Left ventricle myocardium inferior (tissue), 1 donor: ENCODE measurements around the gene POU4F1. TPM values are rescaled to one million over a fixed set of nuclear protein-coding genes. Genes with fewer than 3 reads are reported as not detected.

Experiments used
- DNase-seq: peaks from one replicate; pipeline ENCODE4 v3.0.0-alpha.2; 2020
- H3K27ac ChIP-seq: fragments of 200-600 bp; replicated peaks from 2 replicates; pipeline ENCODE4 v1.8.0; 2021
- H3K27me3 ChIP-seq: fragments of 200-600 bp; 2 replicates; pipeline ENCODE4 v1.8.0; 2021; ENCODE audit warnings: low read depth
- H3K36me3 ChIP-seq: fragments of 200-600 bp; 2 replicates; pipeline ENCODE4 v1.8.0; 2021
- H3K4me1 ChIP-seq: fragments of 200-600 bp; 2 replicates; pipeline ENCODE4 v1.8.0; 2021
- H3K4me3 ChIP-seq: fragments of 200-600 bp; 2 replicates; pipeline ENCODE4 v1.8.0; 2021; ENCODE audit warnings: mild to moderate bottlenecking, moderate library complexity
- H3K9me3 ChIP-seq: fragments of 200-600 bp; replicated peaks from 2 replicates; pipeline ENCODE4 v1.8.0; 2021
- CTCF ChIP-seq: fragments of 200-600 bp; IDR thresholded peaks from 2 replicates; pipeline ENCODE4 v1.8.0; 2021; ENCODE audit warnings: antibody characterized with exemption, mild to moderate bottlenecking, borderline replicate concordance
- intact Hi-C: fragments of 100-400 bp; cut with micrococcal nuclease; formaldehyde crosslinking; loops from one replicate; pipeline ENCODE4 v1.11.0; 2022
- total RNA-seq: library from RNA; stranded (reverse); fragmentation: NEBNext Ultra II Directional; extraction: Animal tissue kit (Norgen Biotek cat#: 25700); gene quantifications from one replicate; pipeline ENCODE4 v1.2.1, GENCODE V29; 2021
- donor health status: DM: no; HTN: yes; CAD: no; lungs with severe emphysema.

Gene POU4F1
- total RNA-seq, 1 donor from 2014 or later, result not detected

GRCh38 chr13:78636495-78636894, 33.1 kb upstream of the POU4F1 start:
- peaks cover 4% of the 10 kb centered on the region for H3K4me1 ChIP-seq
- TF ChIP-seq CTCF, result no peak
- peaks cover 84% of the 10 kb centered on the region for H3K36me3 ChIP-seq
- no peaks in the 10 kb centered on the region for H3K9me3 ChIP-seq
- no peak for DNase-seq
- H3K27me3 ChIP-seq, result no peaks in the 10 kb centered on the region
- H3K4me3 ChIP-seq, result no peak overlapping the region
- no peak overlapping the region for H3K27ac ChIP-seq
- intact Hi-C loops, result no loop called here

- no peak overlapping the region for H3K4me3 ChIP-seq
- TF ChIP-seq CTCF, result no peak
- intact Hi-C loops, result no loop called here
- no peaks in the 10 kb centered on the region for H3K9me3 ChIP-seq
- no peak for DNase-seq
- peaks cover 75% of the 10 kb centered on the region for H3K36me3 ChIP-seq
- peaks cover 4% of the 10 kb centered on the region for H3K4me1 ChIP-seq
- H3K27me3 ChIP-seq, result no peaks in the 10 kb centered on the region
- no peak overlapping the region for H3K27ac ChIP-seq
Observed at GRCh38 chr13:78632996-78633395, 29.6 kb upstream of the POU4F1 start.

- intact Hi-C loops, result no loop called here
- DNase-seq, result no peak
- no peak overlapping the region for H3K27ac ChIP-seq
- no peak overlapping the region for H3K4me3 ChIP-seq
- no peaks in the 10 kb centered on the region for H3K27me3 ChIP-seq
- TF ChIP-seq CTCF, result no peak
- H3K4me1 ChIP-seq, result no peaks in the 10 kb centered on the region
- H3K36me3 ChIP-seq, result peaks cover 67% of the 10 kb centered on the region
- H3K9me3 ChIP-seq, result no peaks in the 10 kb centered on the region
Observed at GRCh38 chr13:78631077-78631476, 27.7 kb upstream of the POU4F1 start.

GRCh38 chr13:78630511-78630910, 27.2 kb upstream of the POU4F1 start:
- no peaks in the 10 kb centered on the region for H3K4me1 ChIP-seq
- no peaks in the 10 kb centered on the region for H3K9me3 ChIP-seq
- no peak for TF ChIP-seq CTCF
- no peak overlapping the region for H3K4me3 ChIP-seq
- intact Hi-C loops, result no loop called here
- H3K27me3 ChIP-seq, result no peaks in the 10 kb centered on the region
- DNase-seq, result no peak
- H3K27ac ChIP-seq, result no peak overlapping the region
- H3K36me3 ChIP-seq, result peaks cover 63% of the 10 kb centered on the region

GRCh38 chr13:78625384-78625783, 22.0 kb upstream of the POU4F1 start:
- peaks cover 41% of the 10 kb centered on the region for H3K36me3 ChIP-seq
- H3K27me3 ChIP-seq, result no peaks in the 10 kb centered on the region
- no peak for DNase-seq

More at GRCh38 chr13:78625384-78625783, 22.0 kb upstream of the POU4F1 start:
- no peak for TF ChIP-seq CTCF
- H3K9me3 ChIP-seq, result no peaks in the 10 kb centered on the region
- no peak overlapping the region for H3K4me3 ChIP-seq
- intact Hi-C loops, result no loop called here
- no peak overlapping the region for H3K27ac ChIP-seq
- no peaks in the 10 kb centered on the region for H3K4me1 ChIP-seq
